Endodermal cell (in vitro differentiated cells): Measurements from ENCODE around the gene TLE1. TPM values are rescaled to one million over a fixed set of nuclear protein-coding genes. Genes with fewer than 3 reads are reported as not detected.
"Not testable (repeated sequence)": the region's sequence is repeated elsewhere in the genome, so short reads cannot be mapped to it uniquely, and the experiment has no call there.

Source experiments
- DNase-seq: peaks from one replicate; pipeline ENCODE4 v3.0.0-alpha.2; 2017
- H3K27ac ChIP-seq: 2 replicates; pipeline ENCODE4 v1.5.1; 2013; ENCODE audit warnings: mild to moderate bottlenecking, low read depth, low read length, moderate library complexity
- H3K27me3 ChIP-seq: 2 replicates; pipeline ENCODE4 v1.6.1; 2013; ENCODE audit warnings: mild to moderate bottlenecking, low read length, moderate library complexity; ENCODE audit not compliant: insufficient read depth, control insufficient read depth, poor library complexity, severe bottlenecking
- H3K36me3 ChIP-seq: 2 replicates; pipeline ENCODE4 v1.7.0; 2013; ENCODE audit warnings: mild to moderate bottlenecking, low read length, moderate library complexity; ENCODE audit not compliant: control insufficient read depth, insufficient read depth
- H3K4me1 ChIP-seq: one replicate; pipeline ENCODE4 v1.7.0; 2013; ENCODE audit warnings: low read length; ENCODE audit not compliant: control insufficient read depth, insufficient read depth
- H3K4me3 ChIP-seq: 2 replicates; pipeline ENCODE4 v1.5.1; 2013; ENCODE audit warnings: mild to moderate bottlenecking, low read length, moderate library complexity
- H3K9ac ChIP-seq: 2 replicates; pipeline ENCODE4 v1.6.1; 2013; ENCODE audit warnings: mild to moderate bottlenecking, low read length, moderate library complexity; ENCODE audit not compliant: poor library complexity, severe bottlenecking; ENCODE audit errors: extremely low read depth
- H3K9me3 ChIP-seq: 2 replicates; pipeline ENCODE4 v1.6.1; 2013; ENCODE audit warnings: mild to moderate bottlenecking, low read length, moderate library complexity; ENCODE audit not compliant: control insufficient read depth
- H3K27ac Mint-ChIP-seq: 2 replicates; pipeline ENCODE4 v1.8.0; 2020; ENCODE audit warnings: mixed read lengths
- H3K27me3 Mint-ChIP-seq: 2 replicates; pipeline ENCODE4 v1.8.0; 2021; ENCODE audit warnings: mild to moderate bottlenecking, mixed read lengths; ENCODE audit not compliant: insufficient read depth
- H3K36me3 Mint-ChIP-seq: 2 replicates; pipeline ENCODE4 v1.8.0; 2020; ENCODE audit warnings: low read depth, mixed read lengths
- H3K4me1 Mint-ChIP-seq: 2 replicates; pipeline ENCODE4 v1.8.0; 2020; ENCODE audit warnings: mixed read lengths
- H3K4me3 Mint-ChIP-seq: 2 replicates; pipeline ENCODE4 v1.8.0; 2020; ENCODE audit warnings: mild to moderate bottlenecking, moderate library complexity, mixed read lengths
- H3K9me3 Mint-ChIP-seq: 2 replicates; pipeline ENCODE4 v1.8.0; 2020; ENCODE audit warnings: mild to moderate bottlenecking, mixed read lengths
- WGBS, 2 experiments: methylation state at CpG; one replicate each; pipeline versions ENCODE4 v1.1.5 to v1.1.7; 2013; ENCODE audit warnings: missing lambda C conversion rate in 2 of 2, mixed read lengths in 1 of 2; ENCODE audit not compliant: insufficient coverage in 1 of 2, insufficient read length in 1 of 2; 5-methylcytosine and 5-hydroxymethylcytosine counted together
- total RNA-seq, 2 donors: library from RNA; stranded (reverse); fragmentation: NEBNext Ultra II Directional in 1 of 2; extraction: Animal tissue kit (Norgen Biotek cat#: 25700) in 1 of 2; gene quantifications; 2 replicates in 1 of 2; 3 replicates in 1 of 2; pipeline ENCODE4 v1.2.1, GENCODE V29; 2021
- TF ChIP-seq, protein P1 (sequence below): fragments of 200-600 bp; sonication (generic); conservative IDR thresholded peaks from 2 replicates; pipeline ENCODE4 v1.5.0; 2021; ENCODE audit warnings: antibody characterized with exemption, mild to moderate bottlenecking

The TLE1 gene
- total RNA-seq, 2 donors from 2014 or later: 49.7 to 73.5 TPM

DNA sequence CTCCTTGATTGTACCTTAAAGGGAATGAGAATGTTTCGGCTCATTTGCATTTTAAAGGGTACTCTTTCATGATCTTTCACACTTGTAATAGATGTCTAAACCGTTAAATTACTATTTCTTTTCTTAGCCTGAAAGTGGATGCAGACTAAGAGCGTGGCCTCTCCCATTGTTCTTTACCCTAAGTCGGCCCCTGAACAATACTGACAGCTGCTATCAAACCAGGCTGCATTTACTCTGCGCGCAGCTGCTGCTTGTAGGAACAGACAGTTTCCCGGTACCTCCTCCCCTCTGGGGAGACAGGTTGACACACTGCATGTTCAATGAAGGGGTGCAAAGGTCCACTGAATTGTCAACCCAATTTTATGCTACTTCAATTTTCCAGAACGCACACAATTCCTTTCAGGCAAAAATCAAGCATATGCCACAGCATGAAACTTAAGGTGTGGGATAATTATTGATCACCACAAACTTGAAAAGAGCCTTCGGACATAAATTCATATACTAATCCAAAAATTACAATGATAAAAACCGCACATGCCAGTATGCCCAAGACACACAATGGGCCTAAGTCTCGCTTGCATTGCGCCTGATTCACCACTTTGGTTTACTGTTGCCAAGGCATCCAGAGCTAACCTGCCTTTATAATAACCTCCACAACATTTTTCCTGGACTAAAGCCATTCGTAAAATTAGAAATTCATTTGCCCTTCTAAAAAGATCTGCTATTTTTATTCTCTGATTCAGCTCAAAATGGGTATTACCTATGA, 39.7 kb downstream of the TLE1 start:
- 62 to 70% methylated on average over 10 to 13 of the region's 13 CpGs for WGBS, 2 experiments
- no peaks in the 10 kb centered on the region for H3K27me3 Mint-ChIP-seq
- H3K9me3 Mint-ChIP-seq: no peaks in the 10 kb centered on the region
- Histone ChIP-seq H3K4me1 (peaks cover 8% of the 10 kb centered on the region), H3K4me3 (no peak overlapping the region), H3K9me3 (no peaks in the 10 kb centered on the region), H3K27me3 (no peaks in the 10 kb centered on the region), H3K27ac (peak overlapping the region; percentile 91), H3K9ac (no peak overlapping the region), H3K36me3 (peaks cover 88% of the 10 kb centered on the region)
- TF ChIP-seq, protein P1, sequence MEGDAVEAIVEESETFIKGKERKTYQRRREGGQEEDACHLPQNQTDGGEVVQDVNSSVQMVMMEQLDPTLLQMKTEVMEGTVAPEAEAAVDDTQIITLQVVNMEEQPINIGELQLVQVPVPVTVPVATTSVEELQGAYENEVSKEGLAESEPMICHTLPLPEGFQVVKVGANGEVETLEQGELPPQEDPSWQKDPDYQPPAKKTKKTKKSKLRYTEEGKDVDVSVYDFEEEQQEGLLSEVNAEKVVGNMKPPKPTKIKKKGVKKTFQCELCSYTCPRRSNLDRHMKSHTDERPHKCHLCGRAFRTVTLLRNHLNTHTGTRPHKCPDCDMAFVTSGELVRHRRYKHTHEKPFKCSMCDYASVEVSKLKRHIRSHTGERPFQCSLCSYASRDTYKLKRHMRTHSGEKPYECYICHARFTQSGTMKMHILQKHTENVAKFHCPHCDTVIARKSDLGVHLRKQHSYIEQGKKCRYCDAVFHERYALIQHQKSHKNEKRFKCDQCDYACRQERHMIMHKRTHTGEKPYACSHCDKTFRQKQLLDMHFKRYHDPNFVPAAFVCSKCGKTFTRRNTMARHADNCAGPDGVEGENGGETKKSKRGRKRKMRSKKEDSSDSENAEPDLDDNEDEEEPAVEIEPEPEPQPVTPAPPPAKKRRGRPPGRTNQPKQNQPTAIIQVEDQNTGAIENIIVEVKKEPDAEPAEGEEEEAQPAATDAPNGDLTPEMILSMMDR: no peak
- H3K36me3 Mint-ChIP-seq: peaks cover 55% of the 10 kb centered on the region
- no peak overlapping the region for H3K4me3 Mint-ChIP-seq
- DNase-seq: no peak
- H3K27ac Mint-ChIP-seq: no peak overlapping the region
- peaks cover 30% of the 10 kb centered on the region for H3K4me1 Mint-ChIP-seq

DNA sequence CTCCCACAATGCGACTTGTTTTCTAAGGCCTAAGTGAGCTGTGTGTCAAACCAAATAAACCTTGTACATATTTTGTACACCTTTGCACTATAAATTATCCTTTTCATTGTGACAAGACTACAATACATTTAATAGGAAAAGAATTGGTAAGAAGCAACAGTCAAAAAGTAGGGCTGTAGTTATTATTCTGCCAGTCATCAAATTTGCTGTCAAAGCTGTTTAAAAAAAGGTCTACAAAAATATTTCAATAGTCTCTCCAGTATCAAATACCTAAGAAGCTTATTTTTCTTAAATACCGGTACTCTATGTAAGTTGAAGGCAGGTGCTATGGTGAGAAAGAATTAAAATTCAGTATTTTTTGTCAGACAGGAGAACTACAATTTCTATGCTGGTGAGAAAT, 40.5 kb downstream of the TLE1 start:
- 97% methylated on average over 2 of the region's 2 CpGs; no CpG with 5 or more reads in 1 of the 2 experiments for WGBS, 2 experiments
- H3K4me1 ChIP-seq: peaks cover 8% of the 10 kb centered on the region

DNA sequence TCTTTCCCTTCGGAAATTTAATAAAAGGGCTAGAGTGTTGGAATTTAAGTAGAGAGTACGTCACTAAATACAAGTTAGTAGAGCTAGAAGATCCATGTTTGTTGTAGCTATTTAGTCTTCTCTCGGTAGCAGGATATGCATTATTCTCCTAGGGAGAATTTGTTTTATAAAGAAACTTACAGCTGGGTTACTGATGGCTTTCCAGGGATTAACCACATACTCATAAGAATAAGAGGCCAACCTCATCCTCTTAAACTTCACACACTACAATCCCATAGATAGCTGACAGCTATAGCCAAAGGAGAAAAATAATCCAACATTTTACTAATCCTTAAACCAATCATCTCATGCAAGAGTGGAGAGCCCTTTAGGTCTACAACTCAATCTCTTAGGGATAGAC, 43.0 kb downstream of the TLE1 start:
- H3K4me1 Mint-ChIP-seq: peaks cover 31% of the 10 kb centered on the region
- peaks cover 8% of the 10 kb centered on the region for H3K4me1 ChIP-seq
- no peak for DNase-seq
- no peaks in the 10 kb centered on the region for H3K9me3 Mint-ChIP-seq
- H3K4me3 ChIP-seq: no peak overlapping the region
- H3K9ac ChIP-seq: no peak overlapping the region
- H3K36me3 ChIP-seq: peaks cover 88% of the 10 kb centered on the region
- TF ChIP-seq, protein P1: no peak
- H3K27ac Mint-ChIP-seq: no peak overlapping the region
- H3K9me3 ChIP-seq: no peaks in the 10 kb centered on the region
- H3K4me3 Mint-ChIP-seq: no peak overlapping the region
- H3K36me3 Mint-ChIP-seq: peaks cover 55% of the 10 kb centered on the region
- WGBS, 2 experiments: 82 to 85% methylated on average over 2 to 3 of the region's 3 CpGs
- no peaks in the 10 kb centered on the region for H3K27me3 Mint-ChIP-seq
- H3K27me3 ChIP-seq: no peaks in the 10 kb centered on the region
- no peak overlapping the region for H3K27ac ChIP-seq

More for the DNA sequence above, 40.5 kb downstream of the TLE1 start:
- H3K27ac Mint-ChIP-seq: no peak overlapping the region
- H3K4me3 Mint-ChIP-seq: no peak overlapping the region
- peaks cover 57% of the 10 kb centered on the region for H3K36me3 Mint-ChIP-seq
- Histone ChIP-seq H3K36me3 (peaks cover 91% of the 10 kb centered on the region), H3K4me3 (no peak overlapping the region), H3K27me3 (no peaks in the 10 kb centered on the region), H3K27ac (peak overlapping the region; percentile 91), H3K9me3 (no peaks in the 10 kb centered on the region), H3K9ac (no peak overlapping the region)
- DNase-seq: no peak
- no peaks in the 10 kb centered on the region for H3K9me3 Mint-ChIP-seq
- TF ChIP-seq, protein P1: no peak
- H3K27me3 Mint-ChIP-seq: no peaks in the 10 kb centered on the region
- peaks cover 30% of the 10 kb centered on the region for H3K4me1 Mint-ChIP-seq

DNA sequence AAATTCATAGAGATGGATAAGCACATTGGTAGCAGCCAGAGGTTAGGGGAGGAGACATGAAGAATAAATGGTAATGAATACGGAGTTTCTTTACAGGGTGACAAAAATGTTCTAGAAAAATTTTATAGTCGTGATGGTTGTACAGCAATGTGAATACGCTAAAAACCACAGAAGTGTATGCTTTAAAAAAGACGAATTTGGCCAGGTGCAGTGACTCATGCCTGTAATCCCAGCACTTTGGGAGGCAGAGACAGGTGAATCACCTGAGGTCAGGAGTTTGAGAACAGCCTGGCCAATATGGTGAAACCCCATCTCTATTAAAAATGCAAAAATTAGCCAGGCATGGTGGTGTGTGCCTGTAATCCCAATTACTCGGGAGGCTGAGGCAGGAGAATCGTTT, 44.8 kb downstream of the TLE1 start:
- H3K4me1 ChIP-seq, H3K27ac ChIP-seq, H3K9me3 ChIP-seq, H3K9me3 Mint-ChIP-seq, H3K27me3 ChIP-seq, DNase-seq, H3K27ac Mint-ChIP-seq, H3K4me3 Mint-ChIP-seq, H3K27me3 Mint-ChIP-seq, H3K4me3 ChIP-seq, H3K9ac ChIP-seq: not testable (repeated sequence)
- peaks cover 83% of the 10 kb centered on the region for H3K36me3 ChIP-seq
- peaks cover 55% of the 10 kb centered on the region for H3K36me3 Mint-ChIP-seq
- H3K4me1 Mint-ChIP-seq: peaks cover 16% of the 10 kb centered on the region
- 79 to 82% methylated on average over 6 of the region's 6 CpGs for WGBS, 2 experiments
